Measurements from ENCODE around the gene SPTB.

SPTB gene

DNA sequence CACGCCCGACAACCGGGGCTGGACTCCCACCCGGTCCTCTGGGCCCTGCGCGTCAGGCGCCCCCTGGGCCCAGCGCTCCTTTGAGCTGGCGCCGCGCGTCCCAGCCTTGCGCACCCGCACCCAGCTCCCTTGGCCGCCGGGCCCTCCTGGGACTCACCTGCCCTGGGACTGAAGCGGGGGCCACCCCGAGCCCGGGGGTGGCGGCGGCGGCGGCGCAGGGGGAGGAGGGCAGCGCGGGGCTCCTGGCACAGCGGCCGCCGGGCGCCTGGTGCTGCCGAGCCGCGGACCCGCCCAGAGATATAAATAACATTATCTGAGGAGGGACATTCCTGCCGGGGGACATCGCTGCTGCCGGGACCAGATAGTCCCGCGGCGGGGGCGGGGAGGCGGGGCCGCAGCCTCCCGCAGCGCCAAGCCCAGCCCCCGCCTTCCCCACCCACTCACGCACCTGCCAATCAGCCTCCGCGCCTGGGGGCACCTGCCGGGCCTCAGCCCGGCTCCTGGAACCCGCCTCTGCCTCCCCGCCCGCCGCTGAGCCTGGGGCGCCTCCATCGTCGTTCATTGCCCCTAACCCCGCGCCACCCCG is at the start of gene SPTB:
Gene SPTB (minus strand): TSS at position 273 of the 586 bp plus-strand sequence. CDS start 56,813 bp downstream, outside the sequence.
- no peak for DNase-seq (ENCODE audit: low read depth)
- H3K4me3 ChIP-seq (replicated peaks; ENCODE audit: low read depth, low read length): peak within 1 kb of the TSS; percentile 2
- TF ChIP-seq, protein P1, sequence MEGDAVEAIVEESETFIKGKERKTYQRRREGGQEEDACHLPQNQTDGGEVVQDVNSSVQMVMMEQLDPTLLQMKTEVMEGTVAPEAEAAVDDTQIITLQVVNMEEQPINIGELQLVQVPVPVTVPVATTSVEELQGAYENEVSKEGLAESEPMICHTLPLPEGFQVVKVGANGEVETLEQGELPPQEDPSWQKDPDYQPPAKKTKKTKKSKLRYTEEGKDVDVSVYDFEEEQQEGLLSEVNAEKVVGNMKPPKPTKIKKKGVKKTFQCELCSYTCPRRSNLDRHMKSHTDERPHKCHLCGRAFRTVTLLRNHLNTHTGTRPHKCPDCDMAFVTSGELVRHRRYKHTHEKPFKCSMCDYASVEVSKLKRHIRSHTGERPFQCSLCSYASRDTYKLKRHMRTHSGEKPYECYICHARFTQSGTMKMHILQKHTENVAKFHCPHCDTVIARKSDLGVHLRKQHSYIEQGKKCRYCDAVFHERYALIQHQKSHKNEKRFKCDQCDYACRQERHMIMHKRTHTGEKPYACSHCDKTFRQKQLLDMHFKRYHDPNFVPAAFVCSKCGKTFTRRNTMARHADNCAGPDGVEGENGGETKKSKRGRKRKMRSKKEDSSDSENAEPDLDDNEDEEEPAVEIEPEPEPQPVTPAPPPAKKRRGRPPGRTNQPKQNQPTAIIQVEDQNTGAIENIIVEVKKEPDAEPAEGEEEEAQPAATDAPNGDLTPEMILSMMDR (IDR thresholded peaks at IDR 0.05; ENCODE audit: low read length, missing control alignments): no peak

DNA sequence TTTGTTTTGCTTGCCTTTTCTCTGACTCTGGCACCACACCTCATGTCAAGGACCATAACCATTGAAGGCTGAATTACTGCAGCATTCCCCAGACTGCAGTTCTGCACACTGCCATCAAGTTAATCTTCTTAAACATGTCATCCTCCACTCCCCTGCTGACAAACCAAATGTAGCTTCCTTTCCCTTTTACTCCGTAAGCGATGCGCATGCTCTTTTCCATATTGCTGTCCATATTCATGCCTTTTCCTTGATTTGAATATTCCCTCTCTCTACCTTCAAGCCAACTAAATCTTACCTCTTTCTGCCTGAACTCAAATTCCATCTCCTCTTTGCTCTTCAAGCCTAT is 49.3 kb upstream of the SPTB start:
- no peak overlapping the region for H3K4me3 ChIP-seq (replicated peaks; ENCODE audit: low read depth, low read length)
- DNase-seq (ENCODE audit: low read depth): no peak
- TF ChIP-seq, protein P1 (IDR thresholded peaks at IDR 0.05; ENCODE audit: low read length, missing control alignments): no peak

DNA sequence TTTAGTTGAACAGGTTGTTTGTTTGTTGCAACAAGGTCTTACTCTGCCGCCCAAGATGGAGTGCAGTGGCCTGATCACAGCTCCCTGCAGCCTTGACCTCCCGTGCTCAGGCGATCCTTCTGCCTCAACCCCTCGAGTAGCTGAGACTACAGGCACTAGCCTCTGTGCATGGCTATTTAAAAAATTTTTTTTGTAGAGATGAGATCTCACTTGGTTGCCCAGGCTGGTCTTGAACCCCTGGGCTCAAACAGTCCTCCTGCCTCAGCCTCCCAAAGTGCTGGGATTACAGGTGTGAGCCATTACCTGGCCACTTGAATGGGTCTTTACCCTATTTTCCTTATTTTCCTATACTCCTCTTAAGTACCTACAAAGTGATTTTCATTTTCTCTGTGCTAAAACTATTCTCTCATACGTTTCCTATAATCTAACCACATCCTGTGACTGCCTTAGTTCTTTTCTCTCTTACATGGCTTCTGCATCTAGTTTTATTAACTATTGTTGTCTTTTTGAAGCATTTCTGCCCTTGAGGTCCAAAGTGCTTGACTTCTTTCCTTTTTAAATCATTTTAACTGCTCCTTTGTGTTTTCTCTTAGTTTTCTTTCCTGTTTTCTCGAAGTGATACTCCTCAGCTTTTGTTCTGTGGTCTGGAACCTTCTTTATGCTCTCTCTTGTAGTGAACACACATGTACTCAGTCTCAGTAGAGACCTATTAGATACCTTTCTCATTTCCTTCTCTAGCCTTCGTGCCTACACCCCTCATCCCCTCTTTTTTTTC is 48.7 kb upstream of the SPTB start:
- DNase-seq (ENCODE audit: low read depth): no peak

DNA sequence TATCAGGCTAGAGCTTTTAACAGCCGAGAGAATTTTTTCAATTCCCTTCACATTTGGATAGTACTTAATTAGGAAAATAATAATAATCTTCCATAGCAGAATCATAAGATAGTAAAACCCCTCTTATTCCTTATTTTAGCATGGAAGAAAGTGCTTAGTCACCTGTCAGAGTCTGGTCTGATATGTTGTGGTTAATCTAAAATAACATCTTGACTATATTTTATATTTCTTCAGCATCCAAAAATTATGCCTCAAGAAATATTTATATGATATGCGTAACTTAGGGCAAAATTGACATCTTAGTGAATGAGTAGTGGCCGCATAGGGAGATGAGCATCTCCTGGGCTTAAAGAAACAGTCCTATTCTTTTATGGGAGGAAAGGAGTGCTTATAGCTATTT is 47.3 kb upstream of the SPTB start:
- H3K4me3 ChIP-seq (replicated peaks; ENCODE audit: low read depth, low read length): no peak overlapping the region
- TF ChIP-seq, protein P1 (IDR thresholded peaks at IDR 0.05; ENCODE audit: low read length, missing control alignments): no peak
- DNase-seq (ENCODE audit: low read depth): no peak

More for the DNA sequence above, 48.7 kb upstream of the SPTB start:
- H3K4me3 ChIP-seq (replicated peaks; ENCODE audit: low read depth, low read length): no peak overlapping the region
- TF ChIP-seq, protein P1 (IDR thresholded peaks at IDR 0.05; ENCODE audit: low read length, missing control alignments): no peak

DNA sequence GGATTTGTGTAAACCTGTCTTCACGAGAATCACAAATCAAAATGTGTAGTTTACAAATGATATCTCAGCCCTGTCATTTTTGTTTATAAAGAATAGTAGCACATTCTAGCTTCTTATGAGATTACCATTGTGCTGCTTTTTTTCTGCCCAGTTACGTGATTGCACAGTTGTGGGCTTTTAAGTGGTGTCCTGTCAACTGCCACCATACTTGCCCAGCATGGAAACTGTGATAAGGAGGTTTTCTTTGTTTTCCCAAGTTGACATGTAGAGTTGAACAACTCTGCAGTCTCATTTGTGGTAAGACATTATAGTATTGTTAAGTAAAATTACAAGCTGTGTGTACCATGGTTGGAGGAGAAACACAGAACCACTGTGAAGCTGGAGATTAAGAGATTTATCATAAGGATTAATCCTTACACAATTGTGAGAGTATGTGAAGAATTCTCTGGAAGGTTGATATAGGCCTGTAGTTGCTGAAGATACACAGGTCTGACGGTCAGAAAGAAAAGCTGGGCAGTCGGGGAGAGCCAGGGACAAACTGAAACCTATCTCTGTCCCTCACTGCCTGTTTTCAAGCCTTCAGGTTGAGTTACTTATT is 46.8 kb upstream of the SPTB start:
- H3K4me3 ChIP-seq (replicated peaks; ENCODE audit: low read depth, low read length): no peak overlapping the region
- TF ChIP-seq, protein P1 (IDR thresholded peaks at IDR 0.05; ENCODE audit: low read length, missing control alignments): no peak
- DNase-seq (ENCODE audit: low read depth): no peak

DNA sequence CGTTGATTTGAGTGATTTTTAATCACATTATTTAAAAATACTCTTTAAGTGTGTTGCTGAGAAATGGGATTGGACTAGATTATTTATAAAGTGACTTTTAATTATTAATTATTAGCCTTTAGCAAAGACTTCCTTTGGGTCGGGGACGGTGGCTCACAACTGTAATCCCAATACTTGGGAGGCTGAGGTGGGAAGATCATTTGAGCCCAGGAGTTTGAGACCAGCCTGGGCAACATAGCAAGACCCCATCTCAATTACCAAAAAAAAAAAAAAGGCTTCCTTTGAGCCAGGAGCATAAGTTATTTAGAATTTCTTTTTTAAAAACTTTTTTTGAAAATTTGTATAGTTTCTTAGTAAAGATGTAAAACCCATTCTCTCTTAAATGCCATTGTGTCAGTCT is 43.3 kb upstream of the SPTB start:
- TF ChIP-seq, protein P1 (IDR thresholded peaks at IDR 0.05; ENCODE audit: low read length, missing control alignments): no peak
- DNase-seq (ENCODE audit: low read depth): no peak
- no peak overlapping the region for H3K4me3 ChIP-seq (replicated peaks; ENCODE audit: low read depth, low read length)

All from fibroblast of pulmonary artery (primary cell).